NB4 (cell line): ENCODE data around the gene FCN2.
A peak's percentile ranks its signal among the peaks of the same experiment; 100 is the strongest.

Experiments
- MYC ChIP-seq: IDR thresholded peaks from 2 replicates; pipeline ENCODE4 v1.6.1; 2011; ENCODE audit warnings: low read depth, low read length
- POLR2A ChIP-seq: IDR thresholded peaks from 2 replicates; pipeline ENCODE4 v1.6.1; 2011; ENCODE audit warnings: mild to moderate bottlenecking; ENCODE audit not compliant: insufficient read length; ENCODE audit errors: extremely low read depth
- TF ChIP-seq, protein P1 (sequence below): IDR thresholded peaks from one replicate; pipeline ENCODE4 v1.5.1; 2012; ENCODE audit warnings: low read depth, low read length
- TF ChIP-seq, protein P2 (sequence below): IDR thresholded peaks from 2 replicates; pipeline ENCODE4 v1.6.1; 2011; ENCODE audit warnings: low read depth, low read length

DNA sequence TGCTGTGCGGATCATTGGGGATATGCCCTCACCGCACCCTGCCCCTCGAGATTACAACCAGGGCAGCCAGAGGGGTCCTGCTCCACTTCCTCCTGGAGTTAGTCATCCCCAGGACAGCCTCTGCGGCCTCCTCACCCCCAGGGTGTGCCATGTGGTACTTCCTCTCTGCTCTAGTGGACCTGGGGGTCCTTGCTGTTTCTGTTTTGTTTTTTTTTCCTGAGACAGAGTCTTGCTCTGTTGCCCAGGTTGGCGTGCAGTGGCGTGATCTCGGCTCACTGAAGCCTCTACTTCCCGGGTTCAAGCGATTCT lies 42.3 kb downstream of the FCN2 start:
- TF ChIP-seq, protein P1, sequence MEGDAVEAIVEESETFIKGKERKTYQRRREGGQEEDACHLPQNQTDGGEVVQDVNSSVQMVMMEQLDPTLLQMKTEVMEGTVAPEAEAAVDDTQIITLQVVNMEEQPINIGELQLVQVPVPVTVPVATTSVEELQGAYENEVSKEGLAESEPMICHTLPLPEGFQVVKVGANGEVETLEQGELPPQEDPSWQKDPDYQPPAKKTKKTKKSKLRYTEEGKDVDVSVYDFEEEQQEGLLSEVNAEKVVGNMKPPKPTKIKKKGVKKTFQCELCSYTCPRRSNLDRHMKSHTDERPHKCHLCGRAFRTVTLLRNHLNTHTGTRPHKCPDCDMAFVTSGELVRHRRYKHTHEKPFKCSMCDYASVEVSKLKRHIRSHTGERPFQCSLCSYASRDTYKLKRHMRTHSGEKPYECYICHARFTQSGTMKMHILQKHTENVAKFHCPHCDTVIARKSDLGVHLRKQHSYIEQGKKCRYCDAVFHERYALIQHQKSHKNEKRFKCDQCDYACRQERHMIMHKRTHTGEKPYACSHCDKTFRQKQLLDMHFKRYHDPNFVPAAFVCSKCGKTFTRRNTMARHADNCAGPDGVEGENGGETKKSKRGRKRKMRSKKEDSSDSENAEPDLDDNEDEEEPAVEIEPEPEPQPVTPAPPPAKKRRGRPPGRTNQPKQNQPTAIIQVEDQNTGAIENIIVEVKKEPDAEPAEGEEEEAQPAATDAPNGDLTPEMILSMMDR, result no peak
- TF ChIP-seq POLR2A (no peak), MYC (peak; percentile 68; the same call in 1 of the 2 replicates)
- TF ChIP-seq, protein P2, sequence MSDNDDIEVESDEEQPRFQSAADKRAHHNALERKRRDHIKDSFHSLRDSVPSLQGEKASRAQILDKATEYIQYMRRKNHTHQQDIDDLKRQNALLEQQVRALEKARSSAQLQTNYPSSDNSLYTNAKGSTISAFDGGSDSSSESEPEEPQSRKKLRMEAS, result peak; percentile 80
